GM10847 (cell line): ENCODE results near the gene ZMYND8.
A peak's percentile ranks its signal among the peaks of the same experiment; 100 is the strongest.

ENCODE experiments used
- POLR2A ChIP-seq: IDR thresholded peaks from 2 replicates; pipeline ENCODE4 v1.6.1; 2011; ENCODE audit not compliant: insufficient read length; ENCODE audit errors: extremely low read depth

Gene ZMYND8

DNA sequence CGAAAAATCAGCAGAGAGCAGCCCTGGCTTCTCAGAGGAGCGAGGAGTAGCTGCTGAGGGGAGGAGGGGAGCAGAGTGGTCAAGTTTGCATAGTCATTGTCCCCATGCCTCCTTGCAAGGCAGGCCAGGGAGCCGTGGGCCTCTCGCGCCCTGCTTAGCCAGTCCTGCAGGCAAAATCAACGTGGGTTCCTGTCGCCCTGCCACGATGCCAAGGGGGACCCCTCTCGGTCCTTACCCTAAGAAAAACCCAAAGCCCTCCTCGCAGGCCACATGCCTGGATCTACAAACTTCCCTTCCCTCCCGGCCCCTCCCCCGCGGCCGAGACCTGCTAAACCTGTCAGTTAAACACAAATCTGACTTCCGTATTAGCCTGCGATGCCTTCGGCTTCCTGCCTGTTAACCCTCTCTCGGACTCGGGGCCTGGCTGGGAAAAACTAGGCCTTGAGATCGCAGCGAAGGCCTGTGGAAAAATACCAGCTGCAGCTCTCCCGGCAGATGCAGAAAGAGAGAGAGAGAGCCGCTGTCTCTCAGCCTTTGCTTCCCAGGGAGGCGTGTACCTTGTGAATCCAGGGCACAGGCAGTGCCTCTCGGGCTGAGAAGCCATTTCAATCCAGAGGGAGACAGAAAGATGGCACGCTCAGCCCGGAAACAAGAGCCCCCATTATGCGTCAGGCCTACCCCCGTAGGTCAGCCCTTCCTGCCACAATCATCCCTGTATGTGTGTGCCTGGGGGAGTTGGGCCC, 968 bp upstream of the ZMYND8 start:
- peak; percentile 44 for TF ChIP-seq POLR2A

DNA sequence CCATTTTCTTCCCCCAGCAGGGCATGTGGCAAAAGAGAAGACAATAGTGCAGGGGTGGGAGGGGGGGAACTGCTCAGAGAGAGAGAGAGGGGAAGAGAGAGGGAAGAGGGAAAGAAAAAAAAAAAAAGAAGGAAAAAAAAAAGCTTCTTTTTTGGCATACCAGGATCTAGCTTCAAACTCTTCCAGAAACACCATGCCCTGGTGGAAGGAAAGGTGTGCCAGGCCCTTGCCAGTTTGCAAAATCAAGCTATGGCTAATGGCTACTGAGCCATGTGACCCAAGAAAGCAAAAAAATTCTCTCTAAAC, 326 bp downstream of the ZMYND8 start:
- no peak for TF ChIP-seq POLR2A

DNA sequence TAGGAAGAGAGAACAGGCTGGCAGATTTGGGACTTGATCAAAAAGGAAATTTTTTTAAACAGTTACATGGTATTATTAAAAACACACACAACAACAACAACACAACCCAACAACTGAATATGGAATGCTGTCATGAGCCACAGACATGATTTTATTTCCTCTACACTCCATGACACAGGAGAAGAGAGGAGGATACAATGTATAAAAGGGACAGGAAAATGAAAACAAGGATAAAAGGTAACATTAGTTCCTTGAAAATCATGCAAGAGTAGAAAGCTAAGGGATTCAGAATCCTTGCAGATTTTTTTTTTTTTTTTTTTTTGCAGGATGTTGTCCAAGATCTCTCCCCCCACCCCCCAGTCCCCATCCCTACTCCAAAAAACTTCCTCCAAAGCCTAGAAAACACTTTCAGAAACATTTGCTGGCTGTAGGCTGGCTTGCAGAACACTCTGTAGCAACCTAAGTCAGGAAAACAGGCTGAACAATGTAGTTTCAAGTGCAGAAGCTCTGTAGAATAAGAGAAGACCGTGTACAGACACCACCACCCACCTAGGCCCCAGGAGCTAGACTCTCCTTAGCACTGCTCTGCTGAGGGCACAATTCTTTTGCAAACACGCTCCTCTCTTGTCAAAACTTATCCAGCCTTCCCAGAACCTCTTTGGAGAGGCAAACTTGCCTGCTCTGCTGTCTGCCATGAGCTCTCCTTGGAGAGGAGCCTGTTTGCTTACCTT, 845 bp downstream of the ZMYND8 start:
- TF ChIP-seq POLR2A, result no peak

DNA sequence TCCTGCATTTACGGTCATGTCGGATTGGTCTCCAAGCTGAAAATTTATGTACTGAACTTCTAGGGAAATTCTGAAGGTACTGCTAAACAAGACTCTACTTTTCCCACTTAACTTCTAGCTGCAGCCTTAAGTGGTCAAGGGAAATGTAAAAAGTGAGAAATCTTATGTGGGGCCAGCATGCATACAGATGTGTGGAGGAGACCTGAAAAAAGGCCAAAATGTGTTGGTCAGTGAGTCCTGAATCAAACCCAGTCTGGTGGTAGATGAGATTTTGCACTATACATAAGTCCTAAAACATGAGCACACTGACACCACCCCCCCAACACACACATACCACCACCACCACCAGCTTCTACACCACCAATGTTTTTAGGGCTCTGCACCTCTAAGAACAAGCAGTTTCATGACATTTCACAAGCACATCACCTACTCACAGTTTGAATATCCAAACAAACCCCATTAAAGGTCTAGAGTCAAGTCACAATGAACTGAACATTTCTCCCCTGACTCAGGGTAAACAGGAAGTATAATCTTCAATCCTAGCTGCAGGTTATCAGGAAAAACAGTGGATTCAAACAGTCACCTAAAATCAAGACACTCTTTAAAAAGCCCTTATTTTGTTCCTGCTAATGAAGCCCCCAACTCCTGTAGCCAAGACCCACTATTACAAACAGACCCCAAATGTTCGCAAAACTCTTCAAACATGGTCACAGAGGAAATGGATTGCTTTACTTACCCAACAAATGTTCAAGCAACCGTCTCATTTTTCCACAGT, 1.6 kb downstream of the ZMYND8 start:
- no peak for TF ChIP-seq POLR2A

- TF ChIP-seq POLR2A, result no peak
Measured at GRCh38 chr20:47354464-47354713, 2.1 kb downstream of the ZMYND8 start.

GRCh38 chr20:47353692-47354463, 2.6 kb downstream of the ZMYND8 start:
- TF ChIP-seq POLR2A, result no peak

GRCh38 chr20:47353239-47353691, 3.2 kb downstream of the ZMYND8 start:
- TF ChIP-seq POLR2A, result no peak

- no peak for TF ChIP-seq POLR2A
Measured at GRCh38 chr20:47352332-47353238, 3.9 kb downstream of the ZMYND8 start.

- TF ChIP-seq POLR2A, result no peak
Measured at GRCh38 chr20:47351643-47352331, 4.7 kb downstream of the ZMYND8 start.

- TF ChIP-seq POLR2A, result no peak
Measured at GRCh38 chr20:47350691-47351545, 5.6 kb downstream of the ZMYND8 start.

DNA sequence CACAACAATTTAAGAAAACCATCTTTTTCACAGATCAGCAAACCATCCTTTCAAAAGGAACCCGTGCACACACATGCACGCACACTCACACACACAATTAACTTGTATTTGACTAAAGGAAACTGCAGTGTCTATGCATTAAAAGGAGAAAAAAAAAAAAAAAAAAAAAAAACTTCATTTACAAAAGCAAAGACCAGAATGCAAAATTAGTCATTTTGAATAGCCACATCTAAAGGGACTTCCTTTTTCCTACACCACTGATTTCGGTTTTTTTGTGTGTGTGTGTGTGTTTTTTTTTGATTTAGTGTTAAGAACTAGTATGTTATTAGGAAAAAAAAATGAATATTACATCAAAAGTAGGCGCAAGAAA, 6.3 kb downstream of the ZMYND8 start:
- TF ChIP-seq POLR2A, result no peak

DNA sequence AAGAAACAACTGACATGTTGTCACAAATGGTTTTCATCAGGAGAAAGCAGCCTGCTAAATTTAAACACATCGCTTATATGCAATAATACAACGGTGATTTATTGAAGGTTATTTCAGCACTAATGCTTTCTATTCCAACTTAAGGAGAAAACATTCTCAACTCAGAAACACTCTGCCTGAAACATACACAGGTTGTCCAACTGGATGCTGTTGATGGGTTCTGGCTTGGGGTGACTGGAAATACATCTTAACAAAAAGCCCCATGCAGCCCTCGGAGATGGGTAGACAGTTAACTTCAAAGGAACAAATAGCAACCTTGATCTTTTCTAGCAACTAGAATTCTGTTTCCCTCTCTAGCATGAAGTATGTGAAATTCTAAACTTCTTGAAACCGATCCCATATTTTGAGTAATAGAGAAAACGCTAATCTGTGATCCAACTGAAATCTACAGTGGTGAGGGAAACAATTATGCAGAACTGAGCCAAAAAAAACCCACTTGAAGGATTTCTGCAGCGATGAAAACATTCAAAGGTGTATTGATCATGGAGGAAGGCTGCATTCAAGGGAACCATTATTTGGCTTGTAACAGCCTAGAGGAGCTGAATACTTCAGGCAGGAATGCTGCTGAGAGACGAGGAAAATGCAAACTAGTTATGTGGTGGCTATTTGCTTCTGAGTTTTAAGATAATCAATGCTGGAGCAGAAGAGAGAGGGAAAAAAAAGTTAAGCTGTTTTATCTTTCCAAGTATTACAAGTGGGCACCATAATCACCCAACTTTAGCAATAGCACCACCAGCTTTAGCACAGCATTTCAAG, 6.9 kb downstream of the ZMYND8 start:
- no peak for TF ChIP-seq POLR2A

DNA sequence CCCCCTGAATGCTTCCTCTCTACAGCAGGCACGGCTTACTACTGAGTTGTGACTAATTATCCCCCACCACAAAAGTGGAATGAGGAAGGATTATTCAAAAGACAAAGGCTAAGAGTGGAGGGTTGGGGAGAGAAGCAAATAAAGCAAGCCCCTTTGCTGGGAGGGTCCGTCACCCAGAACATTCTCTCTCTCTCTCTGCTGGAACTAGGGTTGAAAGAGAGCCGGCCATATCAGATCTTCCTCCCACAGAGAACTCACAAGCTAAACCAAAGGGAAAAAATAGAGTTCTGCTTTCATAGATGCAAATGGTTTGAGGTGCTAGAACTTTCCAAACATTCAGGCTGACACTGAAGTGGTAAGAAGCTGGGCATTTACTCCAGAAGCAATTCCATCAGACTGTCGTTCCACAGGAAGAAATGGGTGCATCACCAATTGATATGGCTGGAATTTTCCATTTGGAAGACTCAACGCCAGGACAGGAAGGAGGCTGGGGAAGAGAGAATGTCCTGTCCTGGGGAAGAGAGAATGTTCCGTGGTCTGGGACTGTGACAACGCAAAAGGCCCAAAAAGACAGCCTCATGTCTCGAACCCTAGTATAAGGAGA, 7.9 kb downstream of the ZMYND8 start:
- no peak for TF ChIP-seq POLR2A
